Keratinocyte (primary cell): ENCODE results near the gene MAPT. TPM values are rescaled to one million over a fixed set of nuclear protein-coding genes. Genes with fewer than 3 reads are reported as not detected.

Source experiments
- DNase-seq: peaks from one replicate; pipeline ENCODE4 v3.0.0-alpha.2; 2011; ENCODE audit warnings: low read depth, missing footprints, low spot score
- FAIRE-seq: peaks from 2 replicates; lab custom pipeline; 2011; peaks lifted over from hg19 to GRCh38; lab: Jason Lieb, UNC
- H2AFZ ChIP-seq: 2 replicates; pipeline ENCODE4 v1.6.0; 2012; ENCODE audit warnings: low read length, control low read depth, inconsistent platforms; ENCODE audit not compliant: control insufficient read depth
- H3K27ac ChIP-seq: 2 replicates; pipeline ENCODE4 v1.5.1; 2011; ENCODE audit warnings: low read length; ENCODE audit not compliant: control insufficient read depth, insufficient read depth
- H3K27me3 ChIP-seq: 3 replicates; pipeline ENCODE4 v1.6.0; 2011; ENCODE audit warnings: low read length; ENCODE audit not compliant: control insufficient read depth, insufficient read depth; ENCODE audit errors: extremely low read depth
- H3K36me3 ChIP-seq, 2 experiments: 2 replicates in 1 of 2; 3 replicates in 1 of 2; pipeline ENCODE4 v1.5.1; 2011; ENCODE audit warnings: low read length in 2 of 2, mild to moderate bottlenecking in 1 of 2; ENCODE audit not compliant: control insufficient read depth in 2 of 2, insufficient read depth in 2 of 2; ENCODE audit errors: extremely low read depth in 1 of 2
- H3K4me1 ChIP-seq: 3 replicates; pipeline ENCODE4 v1.5.1; 2011; ENCODE audit warnings: low read length; ENCODE audit not compliant: control insufficient read depth, insufficient read depth; ENCODE audit errors: extremely low read depth
- H3K4me2 ChIP-seq: 3 replicates; pipeline ENCODE4 v1.6.0; 2011; ENCODE audit warnings: low read depth, low read length; ENCODE audit not compliant: control insufficient read depth, insufficient read depth; ENCODE audit errors: extremely low read depth
- H3K4me3 ChIP-seq, 3 experiments: fragments of 200-600 bp in 1 of 3; sonication (generic) in 1 of 3; 2 replicates in 2 of 3; 3 replicates in 1 of 3; pipeline ENCODE4 v1.5.1; 2011 to 2016; ENCODE audit warnings: low read length in 3 of 3, mild to moderate bottlenecking in 3 of 3, control low read depth in 2 of 3, inconsistent platforms in 1 of 3, low read depth in 1 of 3, mixed read lengths in 1 of 3, mixed run types in 1 of 3, moderate library complexity in 1 of 3; ENCODE audit not compliant: control insufficient read depth in 2 of 3, insufficient read depth in 2 of 3; ENCODE audit errors: extremely low read depth in 1 of 3
- H3K79me2 ChIP-seq: 2 replicates; pipeline ENCODE4 v1.6.0; 2012; ENCODE audit warnings: low read length; ENCODE audit not compliant: control insufficient read depth, insufficient read depth
- H3K9ac ChIP-seq: 3 replicates; pipeline ENCODE4 v1.6.0; 2011; ENCODE audit warnings: low read length; ENCODE audit not compliant: control insufficient read depth, insufficient read depth; ENCODE audit errors: extremely low read depth
- H3K9me1 ChIP-seq: 3 replicates; pipeline ENCODE4 v1.6.0; 2011; ENCODE audit warnings: low read length; ENCODE audit not compliant: control insufficient read depth, insufficient read depth; ENCODE audit errors: extremely low read depth
- H3K9me3 ChIP-seq: 2 replicates; pipeline ENCODE4 v1.5.1; 2012; ENCODE audit warnings: low read depth, low read length; ENCODE audit not compliant: control insufficient read depth
- H4K20me1 ChIP-seq: 3 replicates; pipeline ENCODE4 v1.6.0; 2011; ENCODE audit warnings: low read length; ENCODE audit not compliant: control insufficient read depth, insufficient read depth; ENCODE audit errors: extremely low read depth
- EZH2 ChIP-seq: IDR thresholded peaks from one replicate; pipeline ENCODE4 v1.6.1; 2012; ENCODE audit warnings: inconsistent platforms, mild to moderate bottlenecking, low read length, moderate library complexity
- dilution Hi-C: fragments of 300-500 bp; cut with MboI; formaldehyde crosslinking; loops from one replicate; pipeline ENCODE4 v1.7.0; 2020; ENCODE audit warnings: low sequenced_read_pairs; ENCODE audit not compliant: extremely low pct_ligation_motif_present
- polyA plus RNA-seq, 5 experiments: library from polyadenylated mRNA; depleted of rRNA in 3 of 5; stranded (reverse) in 3 of 5; stranded (forward) in 1 of 5; unstranded in 1 of 5; fragments of >200 nt; gene quantifications; 1 replicate in 1 of 5; 2 replicates in 3 of 5; 3 replicates in 1 of 5; pipeline versions ENCODE4 v1.2.1 to v1.2.3, GENCODE V29; 2011 to 2012; ENCODE audit warnings: missing spikeins in 2 of 5, low read depth in 1 of 5, low replicate concordance in 1 of 5
- TF ChIP-seq, protein P1 (sequence below), 3 experiments: IDR thresholded peaks in 1 of 3; conservative IDR thresholded peaks in 1 of 3; optimal IDR thresholded peaks in 1 of 3; 2 replicates in 2 of 3; 3 replicates in 1 of 3; pipeline versions ENCODE3 to v1.5.1; 2011; ENCODE audit warnings: low read length in 3 of 3, mild to moderate bottlenecking in 3 of 3, moderate library complexity in 2 of 3, control low read depth in 1 of 3, inconsistent platforms in 1 of 3; ENCODE audit not compliant: insufficient read depth in 2 of 3; ENCODE audit errors: extremely low read depth in 1 of 3

MAPT gene
- polyA plus RNA-seq, 1 donor (not counting 4 experiments of a cell fraction or from before 2014, with no cell fraction given): 0.08 TPM

DNA sequence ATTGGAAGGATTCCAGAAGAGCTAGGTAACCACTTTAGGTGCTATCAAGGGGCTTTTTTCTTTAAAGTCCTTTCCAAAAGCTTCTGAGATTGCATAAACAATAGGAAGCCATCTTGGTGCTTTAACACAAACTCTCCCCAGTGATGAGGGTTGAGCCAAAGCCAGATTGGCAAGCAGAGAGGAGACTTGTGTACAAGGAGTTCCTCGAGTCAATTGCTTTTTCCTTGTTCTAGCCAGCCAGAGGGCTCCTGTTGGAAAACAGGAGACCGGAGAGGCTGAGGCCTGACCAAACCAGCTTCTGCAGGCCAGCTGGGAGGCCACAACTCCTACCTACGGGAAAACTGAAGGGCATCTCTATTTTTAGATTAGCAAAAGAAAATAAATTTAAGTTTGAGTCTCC lies 46.5 kb downstream of the MAPT start:
- no peak for FAIRE-seq
- no peak for TF ChIP-seq EZH2
- TF ChIP-seq, protein P1, sequence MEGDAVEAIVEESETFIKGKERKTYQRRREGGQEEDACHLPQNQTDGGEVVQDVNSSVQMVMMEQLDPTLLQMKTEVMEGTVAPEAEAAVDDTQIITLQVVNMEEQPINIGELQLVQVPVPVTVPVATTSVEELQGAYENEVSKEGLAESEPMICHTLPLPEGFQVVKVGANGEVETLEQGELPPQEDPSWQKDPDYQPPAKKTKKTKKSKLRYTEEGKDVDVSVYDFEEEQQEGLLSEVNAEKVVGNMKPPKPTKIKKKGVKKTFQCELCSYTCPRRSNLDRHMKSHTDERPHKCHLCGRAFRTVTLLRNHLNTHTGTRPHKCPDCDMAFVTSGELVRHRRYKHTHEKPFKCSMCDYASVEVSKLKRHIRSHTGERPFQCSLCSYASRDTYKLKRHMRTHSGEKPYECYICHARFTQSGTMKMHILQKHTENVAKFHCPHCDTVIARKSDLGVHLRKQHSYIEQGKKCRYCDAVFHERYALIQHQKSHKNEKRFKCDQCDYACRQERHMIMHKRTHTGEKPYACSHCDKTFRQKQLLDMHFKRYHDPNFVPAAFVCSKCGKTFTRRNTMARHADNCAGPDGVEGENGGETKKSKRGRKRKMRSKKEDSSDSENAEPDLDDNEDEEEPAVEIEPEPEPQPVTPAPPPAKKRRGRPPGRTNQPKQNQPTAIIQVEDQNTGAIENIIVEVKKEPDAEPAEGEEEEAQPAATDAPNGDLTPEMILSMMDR (optimal IDR thresholded peaks at IDR 0.05 in 1 of 3, IDR thresholded peaks at IDR 0.05 in 1 of 3, conservative IDR thresholded peaks at IDR 0.05 in 1 of 3; ENCODE audit: extremely low read depth in 1 of 3, insufficient read depth in 2 of 3, low read length in 3 of 3): no peak
- H3K4me1 ChIP-seq: no peaks in the 10 kb centered on the region
- H3K9me3 ChIP-seq: no peaks in the 10 kb centered on the region
- H4K20me1 ChIP-seq: peaks cover 2% of the 10 kb centered on the region
- no peaks in the 10 kb centered on the region for H3K79me2 ChIP-seq
- H2AFZ ChIP-seq: no peak overlapping the region
- H3K9me1 ChIP-seq: no peaks in the 10 kb centered on the region
- no peak for DNase-seq
- H3K4me3 ChIP-seq: no peak overlapping the region
- no peak overlapping the region for H3K9ac ChIP-seq
- dilution Hi-C loops: no loop called here
- no peak overlapping the region for H3K4me2 ChIP-seq
- H3K27me3 ChIP-seq: peaks cover 13% of the 10 kb centered on the region
- H3K36me3 ChIP-seq: no peaks in the 10 kb centered on the region
- H3K27ac ChIP-seq: no peak overlapping the region

DNA sequence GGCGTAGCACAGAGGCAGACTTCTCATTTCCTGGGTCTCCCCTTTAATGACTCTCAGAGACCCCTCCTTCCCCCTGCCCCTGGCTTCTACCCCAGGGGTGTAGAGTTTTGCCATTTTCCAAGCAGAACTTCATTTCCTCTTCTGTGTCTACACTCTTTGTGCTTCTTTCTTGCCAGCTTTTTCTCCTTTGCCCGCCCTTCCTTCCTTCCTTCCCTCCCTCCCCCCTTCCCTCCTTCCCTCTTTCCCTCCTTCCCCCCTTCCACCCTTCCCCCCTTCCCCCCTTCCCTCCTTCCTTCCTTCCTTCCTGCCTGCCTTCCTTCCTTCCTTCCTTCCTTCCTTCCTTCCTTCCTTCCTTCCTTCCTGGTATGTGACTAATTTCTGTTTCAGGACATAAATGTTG lies 47.0 kb downstream of the MAPT start:
- no peak for FAIRE-seq
- Histone ChIP-seq H2AFZ (no peak overlapping the region), H3K9me3 (no peaks in the 10 kb centered on the region), H3K4me1 (no peaks in the 10 kb centered on the region), H3K36me3 (no peaks in the 10 kb centered on the region), H4K20me1 (peaks cover 2% of the 10 kb centered on the region), H3K4me2 (no peak overlapping the region), H3K27me3 (peaks cover 8% of the 10 kb centered on the region), H3K27ac (no peak overlapping the region), H3K4me3 (no peak overlapping the region), H3K9me1 (no peaks in the 10 kb centered on the region), H3K9ac (no peak overlapping the region), H3K79me2 (no peaks in the 10 kb centered on the region)
- dilution Hi-C loops: no loop called here
- no peak for TF ChIP-seq EZH2
- TF ChIP-seq, protein P1 (optimal IDR thresholded peaks at IDR 0.05 in 1 of 3, IDR thresholded peaks at IDR 0.05 in 1 of 3, conservative IDR thresholded peaks at IDR 0.05 in 1 of 3; ENCODE audit: extremely low read depth in 1 of 3, insufficient read depth in 2 of 3, low read length in 3 of 3): no peak
- DNase-seq: no peak
